ENCODE measurements around the gene PDP2. TPM values are rescaled to one million over a fixed set of nuclear protein-coding genes. Genes with fewer than 3 reads are reported as not detected.

The PDP2 gene
- polyA plus RNA-seq, 1 of the 3 experiments (the other 2 are of a cell fraction): 4.7 TPM

- TF ChIP-seq, protein P1, sequence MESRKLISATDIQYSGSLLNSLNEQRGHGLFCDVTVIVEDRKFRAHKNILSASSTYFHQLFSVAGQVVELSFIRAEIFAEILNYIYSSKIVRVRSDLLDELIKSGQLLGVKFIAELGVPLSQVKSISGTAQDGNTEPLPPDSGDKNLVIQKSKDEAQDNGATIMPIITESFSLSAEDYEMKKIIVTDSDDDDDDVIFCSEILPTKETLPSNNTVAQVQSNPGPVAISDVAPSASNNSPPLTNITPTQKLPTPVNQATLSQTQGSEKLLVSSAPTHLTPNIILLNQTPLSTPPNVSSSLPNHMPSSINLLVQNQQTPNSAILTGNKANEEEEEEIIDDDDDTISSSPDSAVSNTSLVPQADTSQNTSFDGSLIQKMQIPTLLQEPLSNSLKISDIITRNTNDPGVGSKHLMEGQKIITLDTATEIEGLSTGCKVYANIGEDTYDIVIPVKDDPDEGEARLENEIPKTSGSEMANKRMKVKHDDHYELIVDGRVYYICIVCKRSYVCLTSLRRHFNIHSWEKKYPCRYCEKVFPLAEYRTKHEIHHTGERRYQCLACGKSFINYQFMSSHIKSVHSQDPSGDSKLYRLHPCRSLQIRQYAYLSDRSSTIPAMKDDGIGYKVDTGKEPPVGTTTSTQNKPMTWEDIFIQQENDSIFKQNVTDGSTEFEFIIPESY (IDR thresholded peaks at IDR 0.05; ENCODE audit: borderline replicate concordance, low read depth): no peak
- no peak for TF ChIP-seq SMC3 (IDR thresholded peaks at IDR 0.05; ENCODE audit: low read depth, low read length)
Observed at GRCh38 chr16:66904846-66905632, 24.7 kb downstream of the PDP2 start (continued).

DNA sequence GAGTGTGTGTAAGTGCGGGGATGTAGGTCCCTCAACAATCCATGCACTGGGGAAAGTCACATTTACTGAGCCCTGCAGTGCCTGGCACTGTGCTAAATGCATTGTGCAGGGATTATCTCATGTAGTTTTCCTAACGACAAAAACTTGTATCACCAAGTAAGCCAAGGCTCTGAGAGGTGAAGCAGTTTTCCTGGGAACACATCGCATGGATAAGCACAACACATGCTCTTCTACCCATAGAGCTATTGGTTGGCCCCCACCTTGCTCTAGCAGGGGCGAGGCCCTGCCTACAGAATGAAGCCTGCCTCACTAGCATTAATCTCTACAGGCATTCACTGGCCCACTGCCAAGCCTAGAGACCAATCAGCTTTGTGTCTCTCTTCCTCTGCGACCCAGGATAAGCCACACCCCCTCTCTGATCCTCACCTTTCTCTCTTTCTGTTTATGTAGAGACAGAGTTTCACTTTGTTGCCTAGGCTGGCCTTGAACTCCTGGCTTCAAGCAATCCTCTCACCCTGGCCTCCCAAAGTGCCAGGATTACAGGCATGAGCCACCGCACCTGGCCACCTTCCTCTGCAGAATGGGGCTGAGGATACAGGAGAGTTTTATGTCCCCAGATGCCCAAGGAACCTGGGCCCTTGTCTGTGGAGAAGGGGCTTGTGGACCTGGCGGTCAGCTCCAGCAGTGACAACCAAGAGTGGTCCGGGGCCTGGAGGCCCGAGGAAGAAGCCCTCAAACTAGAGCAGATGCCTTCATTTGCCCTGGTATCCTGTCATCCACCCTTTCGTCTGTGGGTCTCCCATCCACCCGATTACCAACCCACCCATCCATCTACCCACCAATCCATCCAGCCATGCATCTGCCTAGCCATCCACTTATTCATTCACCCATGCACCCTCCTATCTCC lies 25.6 kb downstream of the PDP2 start:
- no peaks in the 10 kb centered on the region for H3K79me2 ChIP-seq (ENCODE audit: insufficient read depth)
- TF ChIP-seq YY1 (IDR thresholded peaks at IDR 0.05; ENCODE audit: low read depth): no peak
- peak; percentile 41 for DNase-seq
- no peaks in the 10 kb centered on the region for H3F3A ChIP-seq (replicated peaks; ENCODE audit: insufficient read depth)
- H3K27ac ChIP-seq (ENCODE audit: low read depth in 2 of 2, low read length in 1 of 2): no peak overlapping the region
- no peak overlapping the region for H3K4me2 ChIP-seq
- no peak overlapping the region for H3K4me3 ChIP-seq (ENCODE audit: low read depth in 2 of 2, low read length in 1 of 2)
- WGBS (ENCODE audit: low lambda C conversion rate): 78% methylated on average over 10 of the region's 11 CpGs
- no peak overlapping the region for H2AFZ ChIP-seq (ENCODE audit: low read depth)
- H3K9ac ChIP-seq: no peak overlapping the region
- no peaks in the 10 kb centered on the region for H3K9me2 ChIP-seq
- no peaks in the 10 kb centered on the region for H3K27me3 ChIP-seq (ENCODE audit: insufficient read depth)
- H3K36me3 ChIP-seq (replicated peaks in 1 of 2; ENCODE audit: control insufficient read depth in 1 of 2, insufficient read depth in 2 of 2, low read length in 1 of 2): no peaks in the 10 kb centered on the region
- no peaks in the 10 kb centered on the region for H4K20me1 ChIP-seq (ENCODE audit: insufficient read depth)
- CTCF ChIA-PET: interaction anchor here (0.8 to 4.9 kb wide), 6 partner anchors 10 to 249 kb away, joined by 3 to 41 read pairs (median 3); partner anchors contain the start of genes CDH16, CIAO2B and NAE1
- no peaks in the 10 kb centered on the region for H3K9me3 ChIP-seq
- POLR2A ChIA-PET: no interaction called here
- peaks cover 2% of the 10 kb centered on the region in 2 experiments; a peak in 2 of 4 replicates for H3K4me1 ChIP-seq (ENCODE audit: control insufficient read depth in 1 of 2, insufficient read depth in 2 of 2, low read depth in 1 of 2, low read length in 1 of 2)

DNA sequence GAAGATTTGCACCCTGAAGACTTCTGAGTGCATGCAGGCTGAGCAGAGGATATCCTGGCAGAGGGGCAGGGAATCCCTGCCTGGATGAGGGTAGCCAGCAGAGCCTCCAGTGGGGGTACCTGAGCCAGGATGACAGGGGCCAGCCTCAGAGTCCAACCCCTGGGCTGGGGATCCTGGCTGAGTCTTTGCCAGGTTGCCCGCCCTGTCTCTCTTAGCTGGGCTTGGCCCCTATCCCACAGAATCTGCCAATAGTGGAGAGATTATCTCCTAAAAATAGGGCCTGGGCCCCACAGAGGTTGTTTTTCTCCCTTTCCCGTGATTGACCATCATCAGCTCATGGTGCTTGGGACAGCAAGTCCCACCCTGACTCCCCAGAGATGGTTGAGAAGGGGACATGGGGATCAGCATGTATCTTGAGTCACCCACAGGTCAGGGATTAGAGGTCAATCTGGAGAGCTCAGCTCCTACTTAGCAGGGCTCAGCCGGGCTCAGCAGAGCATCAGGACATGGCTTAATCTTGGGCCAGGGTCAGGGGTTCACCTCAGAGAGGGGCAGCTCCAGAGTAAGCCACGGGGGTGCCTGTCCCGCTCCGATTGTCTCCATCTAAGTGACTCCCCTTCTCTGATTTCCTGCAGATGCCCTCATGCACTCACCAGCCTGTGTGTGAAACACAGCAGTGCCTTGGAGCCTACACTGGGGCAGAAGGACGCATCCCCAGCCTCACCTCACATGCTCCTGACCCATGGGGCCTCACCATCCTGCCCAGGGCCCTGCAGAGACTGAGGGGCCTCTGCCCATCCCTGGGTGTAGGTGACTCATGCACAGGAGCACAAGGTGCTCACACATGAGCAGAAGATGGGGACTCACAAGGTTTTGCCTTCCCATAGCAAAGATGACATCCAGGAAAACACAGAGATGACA lies 26.9 kb downstream of the PDP2 start:
- Histone ChIP-seq H3K9ac (no peak overlapping the region), H3F3A (replicated peaks; ENCODE audit: insufficient read depth) (no peaks in the 10 kb centered on the region), H3K9me2 (no peaks in the 10 kb centered on the region), H3K27ac (ENCODE audit: low read depth in 2 of 2, low read length in 1 of 2) (no peak overlapping the region), H4K20me1 (ENCODE audit: insufficient read depth) (no peaks in the 10 kb centered on the region), H3K4me2 (no peak overlapping the region), H3K9me3 (no peaks in the 10 kb centered on the region), H2AFZ (ENCODE audit: low read depth) (no peak overlapping the region), H3K27me3 (ENCODE audit: insufficient read depth) (no peaks in the 10 kb centered on the region), H3K79me2 (ENCODE audit: insufficient read depth) (no peaks in the 10 kb centered on the region), H3K36me3 (replicated peaks in 1 of 2; ENCODE audit: control insufficient read depth in 1 of 2, insufficient read depth in 2 of 2, low read length in 1 of 2) (no peaks in the 10 kb centered on the region), H3K4me3 (ENCODE audit: low read depth in 2 of 2, low read length in 1 of 2) (no peak overlapping the region), H3K4me1 (ENCODE audit: control insufficient read depth in 1 of 2, insufficient read depth in 2 of 2, low read depth in 1 of 2, low read length in 1 of 2) (no peaks in the 10 kb centered on the region; a peak in 1 of 4 replicates)
- CTCF ChIA-PET: interaction anchor here (0.8 to 4.9 kb wide), 4 partner anchors 11 to 76 kb away, joined by 3 to 41 read pairs (median 3); partner anchors contain the start of genes CDH16 and NAE1
- DNase-seq: peak; percentile 7
- POLR2A ChIA-PET: no interaction called here
- 58% methylated on average over 5 of the region's 7 CpGs for WGBS (ENCODE audit: low lambda C conversion rate)
- TF ChIP-seq YY1 (IDR thresholded peaks at IDR 0.05; ENCODE audit: low read depth) (no peak), USF2 (IDR thresholded peaks at IDR 0.05; ENCODE audit: borderline replicate concordance, low read depth, low read length) (no peak), PBX3 (IDR thresholded peaks at IDR 0.05) (no peak), SIN3A (IDR thresholded peaks at IDR 0.05; ENCODE audit: borderline replicate concordance, low read depth, low read length) (no peak), EP300 (IDR thresholded peaks at IDR 0.05; ENCODE audit: borderline replicate concordance in 1 of 2, low read depth in 1 of 2, low read length in 1 of 2) (no peak), GABPA (IDR thresholded peaks at IDR 0.05; ENCODE audit: low read depth) (no peak), TCF12 (IDR thresholded peaks at IDR 0.05) (no peak), RXRA (IDR thresholded peaks at IDR 0.05; ENCODE audit: borderline replicate concordance, low read depth) (no peak), NFIC (IDR thresholded peaks at IDR 0.05; ENCODE audit: borderline replicate concordance) (no peak)
- TF ChIP-seq, protein P2, sequence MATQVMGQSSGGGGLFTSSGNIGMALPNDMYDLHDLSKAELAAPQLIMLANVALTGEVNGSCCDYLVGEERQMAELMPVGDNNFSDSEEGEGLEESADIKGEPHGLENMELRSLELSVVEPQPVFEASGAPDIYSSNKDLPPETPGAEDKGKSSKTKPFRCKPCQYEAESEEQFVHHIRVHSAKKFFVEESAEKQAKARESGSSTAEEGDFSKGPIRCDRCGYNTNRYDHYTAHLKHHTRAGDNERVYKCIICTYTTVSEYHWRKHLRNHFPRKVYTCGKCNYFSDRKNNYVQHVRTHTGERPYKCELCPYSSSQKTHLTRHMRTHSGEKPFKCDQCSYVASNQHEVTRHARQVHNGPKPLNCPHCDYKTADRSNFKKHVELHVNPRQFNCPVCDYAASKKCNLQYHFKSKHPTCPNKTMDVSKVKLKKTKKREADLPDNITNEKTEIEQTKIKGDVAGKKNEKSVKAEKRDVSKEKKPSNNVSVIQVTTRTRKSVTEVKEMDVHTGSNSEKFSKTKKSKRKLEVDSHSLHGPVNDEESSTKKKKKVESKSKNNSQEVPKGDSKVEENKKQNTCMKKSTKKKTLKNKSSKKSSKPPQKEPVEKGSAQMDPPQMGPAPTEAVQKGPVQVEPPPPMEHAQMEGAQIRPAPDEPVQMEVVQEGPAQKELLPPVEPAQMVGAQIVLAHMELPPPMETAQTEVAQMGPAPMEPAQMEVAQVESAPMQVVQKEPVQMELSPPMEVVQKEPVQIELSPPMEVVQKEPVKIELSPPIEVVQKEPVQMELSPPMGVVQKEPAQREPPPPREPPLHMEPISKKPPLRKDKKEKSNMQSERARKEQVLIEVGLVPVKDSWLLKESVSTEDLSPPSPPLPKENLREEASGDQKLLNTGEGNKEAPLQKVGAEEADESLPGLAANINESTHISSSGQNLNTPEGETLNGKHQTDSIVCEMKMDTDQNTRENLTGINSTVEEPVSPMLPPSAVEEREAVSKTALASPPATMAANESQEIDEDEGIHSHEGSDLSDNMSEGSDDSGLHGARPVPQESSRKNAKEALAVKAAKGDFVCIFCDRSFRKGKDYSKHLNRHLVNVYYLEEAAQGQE (IDR thresholded peaks at IDR 0.05; ENCODE audit: low read depth, low read length): no peak
